ENCODE measurements around the gene AGRP. TPM values are rescaled to one million over a fixed set of nuclear protein-coding genes. Genes with fewer than 3 reads are reported as not detected.

Gene AGRP
- total RNA-seq, 4 donors from 2014 or later, result not detected

GRCh38 chr16:67459861-67460150 is 23.5 kb downstream of the AGRP start:
- DNase-seq, result no peak

GRCh38 chr16:67459066-67459860 is 24.1 kb downstream of the AGRP start:
- Histone ChIP-seq H3K36me3 (no peaks in the 10 kb centered on the region), H3K4me1 (peaks cover 3 to 86% (median 37%) of the 10 kb centered on the region in 4 donors), H3K27me3 (no peaks in the 10 kb centered on the region), H3K27ac (peak overlapping the region; percentile 43 to 98 (median 94)), H3K9me3 (no peaks in the 10 kb centered on the region), H3K4me3 (peak overlapping the region in 3 of 4 donors; percentile 21 to 58 (median 46))
- peak in 2 of 3 donors; percentile 83 to 84 for DNase-seq
- peak; percentile 85 to 92 for TF ChIP-seq POLR2A (IDR thresholded peaks at IDR 0.05)
- TF ChIP-seq CTCF (IDR thresholded peaks at IDR 0.05), result no peak

More at GRCh38 chr16:67459861-67460150, 23.5 kb downstream of the AGRP start:
- peak overlapping the region in 1 of 4 donors; percentile 7 for H3K4me3 ChIP-seq
- peak overlapping the region; percentile 43 to 98 (median 94) for H3K27ac ChIP-seq
- H3K27me3 ChIP-seq, result no peaks in the 10 kb centered on the region
- TF ChIP-seq POLR2A (IDR thresholded peaks at IDR 0.05), result no peak
- no peak for TF ChIP-seq CTCF (IDR thresholded peaks at IDR 0.05)
- H3K36me3 ChIP-seq, result no peaks in the 10 kb centered on the region
- no peaks in the 10 kb centered on the region for H3K9me3 ChIP-seq
- peaks cover 3 to 92% (median 37%) of the 10 kb centered on the region in 4 donors for H3K4me1 ChIP-seq

GRCh38 chr16:67458121-67458641 is 25.2 kb downstream of the AGRP start:
- no peaks in the 10 kb centered on the region for H3K27me3 ChIP-seq
- H3K36me3 ChIP-seq, result peaks cover 0 to 5% (median 0%) of the 10 kb centered on the region in 3 donors
- TF ChIP-seq CTCF (IDR thresholded peaks at IDR 0.05) (no peak), POLR2A (IDR thresholded peaks at IDR 0.05) (no peak)
- peak in 1 of 3 donors; percentile 59 for DNase-seq
- peak overlapping the region in 3 of 4 donors; percentile 93 to 98 (median 96) for H3K27ac ChIP-seq
- H3K4me1 ChIP-seq, result peaks cover 3 to 85% (median 34%) of the 10 kb centered on the region in 4 donors
- H3K4me3 ChIP-seq, result peak overlapping the region in 3 of 4 donors; percentile 21 to 58 (median 46)
- no peaks in the 10 kb centered on the region for H3K9me3 ChIP-seq

- peak overlapping the region in 2 of 4 donors; percentile 46 to 58 for H3K4me3 ChIP-seq
- no peaks in the 10 kb centered on the region for H3K9me3 ChIP-seq
- H3K36me3 ChIP-seq, result peaks cover 0 to 11% (median 0%) of the 10 kb centered on the region in 3 donors
- peaks cover 3 to 85% (median 34%) of the 10 kb centered on the region in 4 donors for H3K4me1 ChIP-seq
- H3K27ac ChIP-seq, result peak overlapping the region in 3 of 4 donors; percentile 93 to 98 (median 96)
- TF ChIP-seq POLR2A (IDR thresholded peaks at IDR 0.05) (no peak), CTCF (IDR thresholded peaks at IDR 0.05) (no peak)
- no peaks in the 10 kb centered on the region for H3K27me3 ChIP-seq
- no peak for DNase-seq
These were observed 25.7 kb downstream of the AGRP start for GRCh38 chr16:67457611-67458010.

- no peaks in the 10 kb centered on the region for H3K9me3 ChIP-seq
- peak overlapping the region in 2 of 4 donors; percentile 46 to 58 for H3K4me3 ChIP-seq
- H3K27me3 ChIP-seq, result no peaks in the 10 kb centered on the region
- peak in 2 of 3 donors; percentile 80 to 83 for DNase-seq
- peaks cover 3 to 88% (median 35%) of the 10 kb centered on the region in 4 donors for H3K4me1 ChIP-seq
- TF ChIP-seq POLR2A (IDR thresholded peaks at IDR 0.05), result peak in 1 of 2 donors; percentile 88
- peak in 4 of 6 experiments; percentile 35 to 86 (median 78) for TF ChIP-seq CTCF (IDR thresholded peaks at IDR 0.05)
- peaks cover 0 to 17% (median 0%) of the 10 kb centered on the region in 3 donors for H3K36me3 ChIP-seq
- peak overlapping the region; percentile 18 to 98 (median 94) for H3K27ac ChIP-seq
These were observed 26.8 kb downstream of the AGRP start for GRCh38 chr16:67456391-67457081.

All from Peyer's patch (tissue), 4 donors.